NB4 (cell line): ENCODE data around the gene C1QTNF9.

Source experiments
- DNase-seq: peaks from one replicate; pipeline ENCODE4 v3.0.0; 2010; ENCODE audit warnings: low read depth
- H3K4me3 ChIP-seq: one replicate; pipeline ENCODE4 v1.5.1; 2011; ENCODE audit warnings: mild to moderate bottlenecking, low read depth, low read length, moderate library complexity
- CTCF ChIP-seq: IDR thresholded peaks from one replicate; pipeline ENCODE4 v1.5.1; 2012; ENCODE audit warnings: low read depth, low read length
- MAX ChIP-seq: IDR thresholded peaks from 2 replicates; pipeline ENCODE4 v1.6.1; 2011; ENCODE audit warnings: low read depth, low read length
- MYC ChIP-seq: IDR thresholded peaks from 2 replicates; pipeline ENCODE4 v1.6.1; 2011; ENCODE audit warnings: low read depth, low read length
- POLR2A ChIP-seq: IDR thresholded peaks from 2 replicates; pipeline ENCODE4 v1.6.1; 2011; ENCODE audit warnings: mild to moderate bottlenecking; ENCODE audit not compliant: insufficient read length; ENCODE audit errors: extremely low read depth

C1QTNF9 gene

DNA sequence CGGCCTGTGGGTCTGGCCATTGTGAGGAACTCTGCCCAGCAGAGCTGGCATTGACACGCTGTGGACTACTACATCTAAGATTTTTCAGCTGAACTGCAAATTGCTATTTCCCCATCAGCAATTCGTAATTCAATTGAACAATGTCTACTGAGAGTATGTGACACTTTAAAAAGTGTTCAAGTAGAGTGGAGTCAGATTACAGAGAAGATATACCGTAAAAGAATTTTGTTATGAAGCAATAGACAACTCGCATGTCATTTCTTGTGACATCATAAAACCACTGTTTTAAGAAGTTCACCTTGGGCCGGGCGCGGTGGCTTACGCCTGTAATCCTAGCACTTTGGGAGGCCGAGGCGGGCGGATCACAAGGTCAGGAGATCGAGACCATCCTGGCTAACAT is 32.5 kb upstream of the C1QTNF9 start:
- TF ChIP-seq CTCF (no peak), MAX (no peak), MYC (no peak), POLR2A (no peak)
- H3K4me3 ChIP-seq = no peak overlapping the region
- DNase-seq = no peak

GRCh38 chr13:24277761-24278160 is 31.6 kb upstream of the C1QTNF9 start:
- TF ChIP-seq CTCF (no peak), POLR2A (no peak), MYC (no peak), MAX (no peak)
- H3K4me3 ChIP-seq = no peak overlapping the region
- DNase-seq = no peak

GRCh38 chr13:24279327-24280110 is 29.9 kb upstream of the C1QTNF9 start:
- H3K4me3 ChIP-seq = no peak overlapping the region
- no peak for TF ChIP-seq CTCF
- TF ChIP-seq POLR2A = no peak
- TF ChIP-seq MAX = no peak
- no peak for TF ChIP-seq MYC
- peak; percentile 59 for DNase-seq

DNA sequence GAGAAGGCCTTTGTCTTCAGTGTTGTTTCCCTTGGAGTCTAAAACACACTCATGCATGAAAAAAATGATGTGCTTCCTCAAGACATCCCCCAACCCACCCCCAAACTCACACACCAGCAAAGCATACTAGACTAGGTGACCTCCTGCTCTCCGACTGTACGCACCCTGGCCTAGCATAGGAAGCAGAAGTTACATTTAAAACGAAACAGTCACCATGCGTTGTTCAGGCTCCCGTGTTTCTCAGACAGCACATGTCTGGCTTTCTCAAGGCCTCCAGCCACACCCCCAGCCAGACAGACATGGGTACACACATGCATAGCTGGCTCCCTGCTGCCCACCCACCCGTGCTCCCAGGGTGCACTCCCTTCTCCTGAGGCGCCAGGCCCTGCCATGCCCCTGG is 28.7 kb upstream of the C1QTNF9 start:
- no peak overlapping the region for H3K4me3 ChIP-seq
- TF ChIP-seq MYC = no peak
- TF ChIP-seq MAX = no peak
- no peak for TF ChIP-seq POLR2A
- no peak for TF ChIP-seq CTCF
- peak; percentile 24 for DNase-seq

- no peak overlapping the region for H3K4me3 ChIP-seq
- DNase-seq = no peak
- no peak for TF ChIP-seq MYC
- no peak for TF ChIP-seq POLR2A
- TF ChIP-seq CTCF = no peak
- no peak for TF ChIP-seq MAX
Observed at GRCh38 chr13:24281188-24282008, 28.0 kb upstream of the C1QTNF9 start.
